WERI-Rb-1 (cell line): ENCODE data around the gene ABHD17A.
A peak's percentile ranks its signal among the peaks of the same experiment; 100 is the strongest.

Experiments used
- DNase-seq: peaks from one replicate; pipeline ENCODE4 v3.0.0-alpha.2; 2020
- H3K27ac ChIP-seq: fragments of 250-450 bp; sonication (Bioruptor Pico); 2 replicates; pipeline ENCODE4 v1.5.1; 2020; ENCODE audit warnings: mild to moderate bottlenecking, moderate library complexity
- H3K27me3 ChIP-seq: fragments of 250-450 bp; sonication (Bioruptor Pico); 2 replicates; pipeline ENCODE4 v1.5.1; 2021; ENCODE audit warnings: mild to moderate bottlenecking, low read depth, moderate library complexity; ENCODE audit not compliant: insufficient read depth, severe bottlenecking
- H3K36me3 ChIP-seq: fragments of 250-450 bp; sonication (Bioruptor Pico); 2 replicates; pipeline ENCODE4 v1.5.1; 2020; ENCODE audit warnings: mild to moderate bottlenecking, moderate library complexity
- H3K4me3 ChIP-seq: 2 replicates; pipeline ENCODE4 v1.5.1; 2011; ENCODE audit warnings: low read depth, mild to moderate bottlenecking, control low read depth, low read length
- H3K9me3 ChIP-seq: fragments of 250-450 bp; sonication (Bioruptor Pico); 2 replicates; pipeline ENCODE4 v1.5.1; 2021; ENCODE audit warnings: mild to moderate bottlenecking, moderate library complexity; ENCODE audit not compliant: severe bottlenecking
- CTCF ChIP-seq: IDR thresholded peaks from 2 replicates; pipeline ENCODE4 v1.5.1; 2011; ENCODE audit warnings: low read depth, mild to moderate bottlenecking, control low read depth, inconsistent platforms, low read length

ABHD17A gene

GRCh38 chr19:1853295-1854038 lies 31.8 kb downstream of the ABHD17A start:
- Histone ChIP-seq H3K36me3 (peaks cover 7% of the 10 kb centered on the region), H3K27ac (peak overlapping the region; percentile 96), H3K9me3 (no peaks in the 10 kb centered on the region), H3K27me3 (no peaks in the 10 kb centered on the region), H3K4me3 (peak overlapping the region; percentile 53)
- peak; percentile 88 for DNase-seq
- peak; percentile 97 for TF ChIP-seq CTCF

GRCh38 chr19:1852581-1853128 lies 32.6 kb downstream of the ABHD17A start:
- no peak for TF ChIP-seq CTCF
- H3K27ac ChIP-seq = peak overlapping the region; percentile 96
- peaks cover 10% of the 10 kb centered on the region for H3K36me3 ChIP-seq
- no peak for DNase-seq
- no peaks in the 10 kb centered on the region for H3K27me3 ChIP-seq
- no peaks in the 10 kb centered on the region for H3K9me3 ChIP-seq
- H3K4me3 ChIP-seq = no peak overlapping the region

- H3K4me3 ChIP-seq = no peak overlapping the region
- peaks cover 10% of the 10 kb centered on the region for H3K36me3 ChIP-seq
- H3K9me3 ChIP-seq = no peaks in the 10 kb centered on the region
- peak; percentile 50 for DNase-seq
- TF ChIP-seq CTCF = no peak
- no peaks in the 10 kb centered on the region for H3K27me3 ChIP-seq
- peak overlapping the region; percentile 96 for H3K27ac ChIP-seq
Measured at GRCh38 chr19:1851654-1852580, 33.4 kb downstream of the ABHD17A start.

GRCh38 chr19:1850809-1851653 lies 34.3 kb downstream of the ABHD17A start:
- Histone ChIP-seq H3K4me3 (no peak overlapping the region), H3K27ac (no peak overlapping the region)

More at GRCh38 chr19:1850809-1851653, 34.3 kb downstream of the ABHD17A start:
- TF ChIP-seq CTCF = peak; percentile 59
- Histone ChIP-seq H3K36me3 (peaks cover 18% of the 10 kb centered on the region), H3K9me3 (no peaks in the 10 kb centered on the region), H3K27me3 (no peaks in the 10 kb centered on the region)
- no peak for DNase-seq
